MM.1S (cell line): ENCODE data around the gene ANXA11.

ENCODE experiments used
- CTCF ChIP-seq: fragments of 300-600 bp; sonication (generic); IDR thresholded peaks from 2 replicates; pipeline ENCODE4 v1.5.1; 2016; ENCODE audit warnings: antibody characterized with exemption, low read length, mixed read lengths
- EZH2 ChIP-seq: fragments of 300-600 bp; sonication (generic); optimal IDR thresholded peaks from 2 replicates; pipeline ENCODE3; 2017; ENCODE audit warnings: low read depth, mild to moderate bottlenecking, antibody characterized with exemption, low read length, mixed read lengths

GRCh38 chr10:80195046-80195574 lies 10.2 kb downstream of the ANXA11 start:
- TF ChIP-seq CTCF (no peak), EZH2 (no peak)
